Measurements from ENCODE around the gene POU2F3. TPM values are rescaled to one million over a fixed set of nuclear protein-coding genes. Genes with fewer than 3 reads are reported as not detected.

The POU2F3 gene
- total and polyA plus RNA-seq, 2 of the 8 experiments (the other 6 are each of a cell fraction or from before 2014, with no cell fraction given) = 1.0 to 2.1 TPM

GRCh38 chr11:120221115-120221752 lies 18.7 kb upstream of the POU2F3 start (continued):
- TF ChIP-seq RNF2 (IDR thresholded peaks at IDR 0.05; ENCODE audit: borderline replicate concordance, low read depth, low read length, missing control alignments, poor library complexity, severe bottlenecking) = no peak
- no peak for TF ChIP-seq NANOG (IDR thresholded peaks at IDR 0.05; ENCODE audit: insufficient read depth, low read depth, low read length, poor library complexity, severe bottlenecking)
